Measurements from ENCODE around the gene RASGRP3. TPM values are rescaled to one million over a fixed set of nuclear protein-coding genes. Genes with fewer than 3 reads are reported as not detected.

RASGRP3 gene
- total RNA-seq, 4 donors from 2014 or later: 0.53 to 10.2 (median 5.3) TPM

DNA sequence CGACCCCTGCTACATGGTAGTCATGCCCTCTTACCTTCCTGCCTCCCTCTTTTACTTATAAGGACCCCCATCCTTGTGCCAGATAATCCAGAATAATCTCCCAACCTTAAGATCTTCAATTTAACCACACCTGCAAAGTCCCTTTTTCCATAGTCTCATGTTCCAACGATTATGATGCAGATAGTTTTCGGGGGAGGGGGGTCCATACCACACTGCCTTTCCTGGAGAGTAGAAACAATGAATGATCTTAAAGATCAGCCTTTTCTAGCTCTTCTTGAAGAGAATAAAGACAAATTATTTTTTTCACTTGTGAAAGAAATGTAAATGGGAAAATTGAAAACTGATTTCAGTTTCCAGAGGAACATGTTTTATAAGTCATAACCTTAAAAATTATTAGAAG lies 127.0 kb downstream of the RASGRP3 start:
- H3K4me1 ChIP-seq: peaks cover 0 to 19% (median 0%) of the 10 kb centered on the region in 3 donors
- no peak overlapping the region for H3K4me3 ChIP-seq
- DNase-seq: no peak
- H3K27ac ChIP-seq: no peak overlapping the region
- WGBS, 2 donors: 68 to 71% methylated on average over 3 of the region's 3 CpGs
- no peaks in the 10 kb centered on the region for H3K27me3 ChIP-seq
- no peaks in the 10 kb centered on the region for H3K36me3 ChIP-seq
- intact Hi-C loops (cut with DNase I): no loop called here
- no peak for TF ChIP-seq POLR2A (IDR thresholded peaks at IDR 0.05)
- TF ChIP-seq, protein P1, sequence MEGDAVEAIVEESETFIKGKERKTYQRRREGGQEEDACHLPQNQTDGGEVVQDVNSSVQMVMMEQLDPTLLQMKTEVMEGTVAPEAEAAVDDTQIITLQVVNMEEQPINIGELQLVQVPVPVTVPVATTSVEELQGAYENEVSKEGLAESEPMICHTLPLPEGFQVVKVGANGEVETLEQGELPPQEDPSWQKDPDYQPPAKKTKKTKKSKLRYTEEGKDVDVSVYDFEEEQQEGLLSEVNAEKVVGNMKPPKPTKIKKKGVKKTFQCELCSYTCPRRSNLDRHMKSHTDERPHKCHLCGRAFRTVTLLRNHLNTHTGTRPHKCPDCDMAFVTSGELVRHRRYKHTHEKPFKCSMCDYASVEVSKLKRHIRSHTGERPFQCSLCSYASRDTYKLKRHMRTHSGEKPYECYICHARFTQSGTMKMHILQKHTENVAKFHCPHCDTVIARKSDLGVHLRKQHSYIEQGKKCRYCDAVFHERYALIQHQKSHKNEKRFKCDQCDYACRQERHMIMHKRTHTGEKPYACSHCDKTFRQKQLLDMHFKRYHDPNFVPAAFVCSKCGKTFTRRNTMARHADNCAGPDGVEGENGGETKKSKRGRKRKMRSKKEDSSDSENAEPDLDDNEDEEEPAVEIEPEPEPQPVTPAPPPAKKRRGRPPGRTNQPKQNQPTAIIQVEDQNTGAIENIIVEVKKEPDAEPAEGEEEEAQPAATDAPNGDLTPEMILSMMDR (IDR thresholded peaks at IDR 0.05): no peak
- no peaks in the 10 kb centered on the region for H3K9me3 ChIP-seq

DNA sequence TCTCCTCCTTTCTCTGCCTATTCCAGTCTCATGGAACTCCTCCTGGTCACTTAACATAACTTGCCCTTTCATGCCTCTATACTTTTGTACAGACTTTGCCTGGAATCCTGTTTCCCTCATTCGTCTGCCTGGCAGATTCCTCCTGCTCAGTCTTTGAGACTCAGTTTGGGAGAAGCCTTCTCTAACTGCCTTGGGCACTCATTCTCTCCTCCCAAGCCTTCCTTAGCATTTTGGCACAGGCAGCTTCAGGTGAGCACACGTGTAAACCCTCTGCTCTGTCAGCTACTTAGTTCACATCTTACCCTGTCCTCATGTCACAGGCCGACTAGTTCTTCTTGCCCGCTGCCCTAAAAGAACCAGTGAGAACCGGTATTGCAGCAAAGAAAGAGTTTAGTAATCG lies 128.6 kb downstream of the RASGRP3 start:
- intact Hi-C loops (cut with DNase I): no loop called here
- Histone ChIP-seq H3K9me3 (no peaks in the 10 kb centered on the region), H3K27me3 (no peaks in the 10 kb centered on the region), H3K4me1 (peaks cover 0 to 13% (median 0%) of the 10 kb centered on the region in 3 donors), H3K27ac (peak overlapping the region in 3 of 4 donors; percentile 13 to 47 (median 17)), H3K36me3 (no peaks in the 10 kb centered on the region), H3K4me3 (no peak overlapping the region)
- DNase-seq: no peak
- WGBS, 2 donors: 46 to 55% methylated on average over 6 of the region's 6 CpGs
- TF ChIP-seq POLR2A (IDR thresholded peaks at IDR 0.05): no peak
- TF ChIP-seq, protein P1 (IDR thresholded peaks at IDR 0.05): no peak

DNA sequence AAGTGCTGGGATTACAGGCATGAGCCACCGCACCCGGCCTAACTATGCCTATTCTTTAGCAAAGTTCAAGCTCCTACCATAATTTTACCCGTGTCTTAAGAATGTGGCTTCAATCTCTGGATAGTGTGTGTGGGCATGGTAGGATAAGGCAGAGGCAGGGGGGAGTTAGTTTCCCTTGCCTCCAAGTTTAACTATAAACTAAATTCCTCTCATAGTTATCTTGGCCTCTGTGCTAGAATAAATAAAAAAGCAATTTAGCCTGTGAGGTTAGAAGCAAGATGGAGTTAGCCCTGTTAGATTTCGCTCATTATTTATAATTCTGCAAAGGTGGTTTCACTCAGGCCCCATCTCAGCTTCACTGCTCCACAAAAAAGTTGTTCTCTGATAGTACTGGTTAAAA lies 129.7 kb downstream of the RASGRP3 start:
- TF ChIP-seq, protein P1 (IDR thresholded peaks at IDR 0.05): no peak
- no peak for TF ChIP-seq POLR2A (IDR thresholded peaks at IDR 0.05)
- no peaks in the 10 kb centered on the region for H3K36me3 ChIP-seq
- H3K27ac ChIP-seq: no peak overlapping the region
- intact Hi-C loops (cut with DNase I): no loop called here
- no peaks in the 10 kb centered on the region for H3K9me3 ChIP-seq
- no peak overlapping the region for H3K4me3 ChIP-seq
- no peak for DNase-seq
- peaks cover 0 to 11% (median 0%) of the 10 kb centered on the region in 3 donors for H3K4me1 ChIP-seq
- 77 to 88% methylated on average over 1 to 4 of the region's 4 CpGs for WGBS, 2 donors
- no peaks in the 10 kb centered on the region for H3K27me3 ChIP-seq

DNA sequence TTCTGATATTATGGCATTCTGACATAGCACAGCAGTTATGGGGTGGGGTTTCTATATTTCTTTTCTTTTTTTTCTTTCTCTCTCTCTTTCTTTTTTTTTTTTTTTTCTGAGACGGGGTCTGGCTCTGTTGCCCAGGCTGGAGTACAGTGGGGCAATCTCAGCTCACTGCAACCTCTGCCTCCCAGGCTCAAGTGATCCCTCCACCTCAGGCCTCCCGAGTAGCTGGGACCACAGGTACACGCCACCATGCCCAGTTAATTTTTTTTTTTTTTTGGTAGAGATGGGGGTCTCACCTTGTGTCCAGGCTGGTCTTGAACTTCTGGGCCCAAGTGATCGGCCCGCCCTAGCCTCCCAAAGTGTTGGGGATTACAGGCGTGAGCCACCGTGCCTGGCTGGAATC lies 130.2 kb downstream of the RASGRP3 start:
- Histone ChIP-seq H3K9me3 (no peaks in the 10 kb centered on the region), H3K36me3 (no peaks in the 10 kb centered on the region), H3K4me3 (no peak overlapping the region), H3K27ac (no peak overlapping the region), H3K4me1 (peaks cover 0 to 11% (median 0%) of the 10 kb centered on the region in 3 donors), H3K27me3 (no peaks in the 10 kb centered on the region)
- no peak for TF ChIP-seq POLR2A (IDR thresholded peaks at IDR 0.05)
- TF ChIP-seq, protein P1 (IDR thresholded peaks at IDR 0.05): no peak
- intact Hi-C loops (cut with DNase I): no loop called here
- no peak for DNase-seq
- 92 to 98% methylated on average over 7 of the region's 7 CpGs for WGBS, 2 donors

DNA sequence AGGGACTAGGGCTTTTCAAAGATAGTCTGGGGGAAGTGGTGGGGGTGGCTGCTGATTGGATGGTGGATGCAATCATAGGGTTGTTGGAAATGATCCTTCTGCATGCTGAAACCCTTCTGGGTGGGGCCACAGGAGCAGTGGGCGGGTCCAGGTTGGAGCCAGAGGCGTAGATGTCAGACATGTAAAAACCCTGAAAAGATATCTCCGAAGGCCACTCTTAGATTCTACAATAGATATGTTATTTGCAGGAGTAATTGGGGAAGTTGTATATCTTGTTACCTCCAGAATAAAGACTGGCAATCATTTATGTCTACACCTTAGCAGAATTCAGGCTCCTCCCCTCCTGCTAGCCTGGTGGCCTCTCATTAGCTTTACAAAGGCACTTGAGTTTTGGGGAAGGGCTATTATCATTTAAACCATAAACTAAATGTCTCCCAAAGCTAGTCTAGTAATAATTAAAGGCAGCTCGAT lies 130.8 kb downstream of the RASGRP3 start:
- peaks cover 0 to 11% (median 0%) of the 10 kb centered on the region in 3 donors for H3K4me1 ChIP-seq
- 68 to 73% methylated on average over 4 of the region's 4 CpGs for WGBS, 2 donors
- no peaks in the 10 kb centered on the region for H3K36me3 ChIP-seq
- no peak overlapping the region for H3K27ac ChIP-seq
- H3K9me3 ChIP-seq: no peaks in the 10 kb centered on the region
- intact Hi-C loops (cut with DNase I): no loop called here
- TF ChIP-seq POLR2A (IDR thresholded peaks at IDR 0.05): no peak
- TF ChIP-seq, protein P1 (IDR thresholded peaks at IDR 0.05): no peak
- no peak overlapping the region for H3K4me3 ChIP-seq
- no peaks in the 10 kb centered on the region for H3K27me3 ChIP-seq
- no peak for DNase-seq
